GM08714 (cell line): Measurements from ENCODE around the gene PLCG1.

Experiments
- H3K4me3 ChIP-seq: fragments of 200-500 bp; sonication (Bioruptor generic); 2 replicates; pipeline ENCODE4 v1.5.1; 2014; ENCODE audit warnings: mild to moderate bottlenecking, low read length, inconsistent platforms
- ZNF274 ChIP-seq: IDR thresholded peaks from 2 replicates; pipeline ENCODE4 v1.6.1; 2012; ENCODE audit warnings: mild to moderate bottlenecking, low read depth, low read length

Gene PLCG1

DNA sequence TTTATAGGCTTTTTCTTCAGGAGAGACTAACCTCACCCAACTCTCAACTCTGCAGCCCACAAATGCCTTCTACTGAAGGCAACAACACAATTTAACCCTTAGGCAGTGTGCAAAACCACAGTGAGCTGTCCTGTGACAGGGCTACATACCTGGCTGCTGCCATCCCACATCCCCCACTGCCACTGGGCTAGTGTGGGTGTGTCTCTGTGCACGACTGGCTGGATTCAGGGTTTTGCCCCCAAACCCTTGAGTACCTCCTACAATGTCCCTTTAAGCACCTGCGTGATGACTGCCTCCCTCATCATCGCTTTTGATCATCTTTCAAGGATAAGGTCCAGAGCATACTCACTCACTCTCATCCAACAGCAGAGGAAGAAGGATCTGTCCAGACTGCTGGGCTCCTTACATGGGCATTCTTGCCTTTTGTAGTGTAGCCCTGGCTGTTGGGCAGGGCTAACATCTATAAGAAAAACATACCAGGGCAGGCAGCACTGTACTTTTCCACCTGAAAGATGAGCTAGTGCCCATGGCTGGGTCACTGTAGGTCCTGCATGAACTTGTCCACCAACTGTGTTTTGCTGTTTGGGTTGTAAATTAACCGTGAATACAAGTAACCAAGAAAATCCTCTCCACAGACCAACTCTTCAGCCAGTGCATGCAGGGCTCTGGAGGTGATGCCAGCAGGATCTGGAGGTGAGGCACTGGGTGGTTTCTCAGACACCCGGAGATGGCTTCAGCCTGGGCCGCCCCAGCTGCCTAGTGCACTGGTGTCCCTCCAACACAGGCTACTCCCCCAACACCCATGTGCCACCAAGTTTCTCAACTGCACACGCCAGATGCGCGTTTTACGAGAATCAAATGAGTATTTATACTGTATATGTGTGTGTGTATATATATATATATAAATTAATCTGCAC lies 45.2 kb downstream of the PLCG1 start:
- no peak for TF ChIP-seq ZNF274
- no peak overlapping the region for H3K4me3 ChIP-seq

DNA sequence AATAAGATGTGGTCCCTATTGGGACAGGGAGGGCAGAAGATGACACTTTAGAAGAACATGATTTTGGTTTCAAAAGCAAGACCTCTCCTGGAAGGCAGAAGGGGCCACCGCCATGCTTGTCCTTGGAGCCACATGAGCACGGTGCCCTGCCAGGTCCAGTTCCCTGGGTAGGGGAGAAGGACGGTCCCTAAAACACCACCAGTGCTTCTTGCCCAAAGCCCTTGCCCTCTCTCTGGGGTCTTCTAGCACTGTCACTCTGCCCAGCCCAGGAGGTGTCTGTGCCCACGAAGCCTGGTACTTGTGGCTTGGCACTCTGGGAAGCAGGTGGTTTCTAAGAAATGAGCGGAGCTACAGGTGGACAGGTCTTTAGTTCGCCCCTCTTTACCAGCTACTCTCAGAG lies 46.0 kb downstream of the PLCG1 start:
- no peak overlapping the region for H3K4me3 ChIP-seq
- TF ChIP-seq ZNF274, result no peak

DNA sequence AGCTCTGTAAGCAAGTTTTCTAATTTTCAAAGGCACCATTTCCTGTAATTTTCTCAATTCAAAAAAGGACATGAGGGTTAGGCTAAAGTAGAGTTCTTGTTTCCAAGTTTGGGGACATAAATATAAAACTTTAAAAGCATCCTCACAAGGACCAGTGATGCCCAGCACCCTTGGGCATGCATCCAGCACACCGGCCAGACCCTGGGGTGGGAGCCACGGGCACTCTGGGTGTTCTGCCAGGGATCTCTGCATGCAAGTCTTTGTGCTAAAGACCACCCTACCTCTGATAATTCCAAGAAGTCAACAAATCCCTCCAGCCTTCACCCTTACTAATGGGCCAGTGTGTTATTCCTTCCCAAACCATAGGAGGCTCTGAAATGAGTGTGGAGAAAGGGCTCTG lies 46.5 kb downstream of the PLCG1 start:
- TF ChIP-seq ZNF274, result no peak

DNA sequence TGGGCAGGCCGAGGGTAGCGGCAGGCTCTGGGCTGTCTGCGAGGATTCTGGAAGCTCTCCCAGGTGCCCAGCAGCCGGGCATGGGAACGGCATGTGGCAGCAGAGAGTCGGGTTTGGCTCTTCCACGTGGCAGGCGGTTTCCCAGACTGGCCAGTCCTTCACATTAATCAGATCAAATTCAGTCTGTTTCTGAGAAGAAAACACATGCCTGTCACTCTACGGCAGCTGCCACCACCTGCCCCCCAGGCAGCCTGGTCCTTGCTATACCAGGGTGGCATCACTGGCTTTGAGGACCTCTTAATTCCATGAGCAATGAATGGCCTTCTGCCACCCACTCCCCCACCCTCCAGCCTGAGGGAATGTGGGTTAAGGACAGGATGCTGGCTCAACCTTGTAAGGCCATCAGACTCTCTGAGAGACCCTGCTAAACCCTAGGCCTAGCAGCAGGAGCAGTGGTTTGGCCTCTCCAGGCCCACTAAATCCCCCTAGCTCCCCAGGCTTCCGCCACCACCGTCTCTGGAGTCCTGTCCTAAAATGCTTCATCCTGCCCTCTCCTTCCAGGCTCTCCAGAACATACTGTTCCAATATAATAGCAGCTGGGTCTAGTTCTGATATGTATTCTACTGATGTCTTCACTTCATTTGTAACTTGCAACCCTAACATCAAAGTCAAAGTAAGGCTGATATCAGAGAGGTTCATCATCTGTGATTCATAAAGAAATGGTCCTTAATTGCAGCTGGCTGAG lies 47.8 kb downstream of the PLCG1 start:
- no peak for TF ChIP-seq ZNF274
- no peak overlapping the region for H3K4me3 ChIP-seq

More for the DNA sequence above, 46.5 kb downstream of the PLCG1 start:
- no peak overlapping the region for H3K4me3 ChIP-seq

DNA sequence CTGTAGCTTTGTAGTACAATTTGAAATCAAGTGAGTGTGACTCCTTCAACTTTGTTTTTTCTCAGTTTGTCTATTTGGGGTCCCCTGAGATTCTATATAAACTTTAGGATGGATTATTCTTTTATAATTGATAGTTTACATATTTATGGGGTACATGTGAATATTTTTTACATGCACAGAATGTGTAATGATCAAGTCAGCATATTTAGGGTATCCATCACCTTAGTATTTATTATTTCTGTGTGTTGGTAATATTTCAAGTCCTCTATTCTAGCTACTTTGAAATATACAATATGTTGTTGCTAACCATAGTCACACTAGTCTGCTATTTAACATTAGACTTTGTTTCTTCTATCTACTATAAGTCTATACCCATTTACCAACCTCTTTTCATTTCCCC lies 50.3 kb downstream of the PLCG1 start:
- H3K4me3 ChIP-seq, result no peak overlapping the region
- TF ChIP-seq ZNF274, result no peak

DNA sequence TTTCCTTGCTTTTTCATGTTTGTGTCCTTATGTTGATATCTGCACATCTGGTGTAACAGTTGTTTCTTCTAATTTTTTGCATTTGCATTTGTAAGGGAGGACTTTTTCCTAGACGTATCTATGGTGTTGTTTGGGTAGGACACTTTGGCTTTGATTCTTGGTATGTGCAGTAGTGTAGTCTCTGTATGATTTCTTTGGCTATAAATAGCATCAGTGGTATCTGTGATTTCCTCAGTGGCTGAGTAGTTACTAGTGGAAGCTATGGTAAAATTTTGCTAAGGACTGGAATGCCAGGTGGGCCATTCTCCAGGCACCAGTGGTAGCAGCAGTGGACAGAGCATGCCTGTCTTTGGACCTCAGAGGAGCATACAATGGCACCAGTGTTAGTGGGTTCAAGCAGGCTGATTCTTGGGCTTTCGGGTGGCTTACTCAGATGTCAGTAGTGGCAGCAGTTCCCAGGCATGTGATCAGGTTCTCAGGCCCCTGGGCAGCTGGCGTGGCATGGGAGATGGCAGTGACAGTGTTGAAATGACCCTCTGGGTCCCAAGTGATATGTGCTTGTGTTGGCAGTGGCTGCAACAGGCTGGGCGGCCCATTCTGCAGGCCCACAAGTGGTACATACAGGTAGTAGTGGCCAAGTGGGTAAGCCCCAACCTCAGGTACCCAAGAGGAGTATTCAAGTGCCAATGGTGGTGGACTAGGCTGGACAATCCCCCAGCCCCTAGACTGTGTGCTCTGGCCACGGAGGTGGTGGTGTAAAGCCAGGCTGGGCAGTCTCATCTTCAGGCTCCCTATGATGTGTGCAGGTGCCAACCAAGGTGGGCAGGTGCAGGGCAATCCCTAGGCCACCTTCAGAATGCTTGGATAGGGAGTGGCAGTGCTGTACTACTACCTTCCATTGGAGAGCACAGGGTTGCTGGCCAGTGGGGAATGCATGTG lies 54.5 kb downstream of the PLCG1 start:
- no peak overlapping the region for H3K4me3 ChIP-seq
- TF ChIP-seq ZNF274, result no peak

DNA sequence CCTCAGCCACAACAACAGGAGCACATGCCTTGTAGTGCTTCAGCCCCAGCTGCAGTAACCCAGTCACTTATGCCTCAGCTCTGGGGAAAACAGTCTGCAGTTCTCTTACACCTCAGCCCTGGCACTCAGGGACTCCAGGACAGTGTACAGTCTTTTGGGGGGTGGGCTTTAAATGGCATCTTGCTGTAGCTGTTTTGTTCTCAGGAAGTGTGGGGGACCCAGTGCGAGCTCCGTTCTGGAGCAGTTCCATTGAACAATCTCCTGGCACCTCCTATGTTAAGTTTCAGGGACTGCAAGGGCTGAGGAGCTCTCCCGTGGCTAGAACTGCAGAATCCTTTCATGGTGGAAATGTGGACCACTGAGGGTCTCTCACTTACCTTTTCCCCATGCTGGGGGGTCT lies 55.2 kb downstream of the PLCG1 start:
- no peak overlapping the region for H3K4me3 ChIP-seq
- no peak for TF ChIP-seq ZNF274

DNA sequence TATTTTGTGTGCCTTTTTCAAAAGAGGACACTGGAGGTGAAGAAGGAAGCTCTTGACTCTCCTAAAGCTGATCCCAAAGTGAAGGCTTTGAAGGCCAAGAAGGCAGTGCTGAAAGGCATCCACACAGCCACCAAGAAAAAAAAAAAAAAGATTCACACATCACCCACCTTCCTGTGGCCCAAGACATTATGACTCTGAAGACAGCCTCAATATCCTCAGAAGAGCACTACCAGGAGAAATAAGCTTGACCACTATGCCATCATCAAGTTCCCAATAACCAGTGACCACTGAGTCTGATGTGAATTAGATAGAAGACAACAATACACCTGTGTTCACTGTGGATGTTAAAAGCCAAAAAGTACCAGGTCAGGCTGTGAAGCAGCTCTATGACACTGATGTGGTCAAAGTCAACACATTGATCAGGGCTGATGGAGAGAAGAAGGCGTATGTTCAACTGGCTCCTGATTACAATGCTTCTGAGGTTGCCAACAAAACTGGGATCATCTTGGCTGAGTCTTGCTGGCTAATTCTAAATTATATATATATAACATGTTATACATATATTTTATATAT lies 59.4 kb downstream of the PLCG1 start:
- H3K4me3 ChIP-seq, result no peak overlapping the region
- no peak for TF ChIP-seq ZNF274

DNA sequence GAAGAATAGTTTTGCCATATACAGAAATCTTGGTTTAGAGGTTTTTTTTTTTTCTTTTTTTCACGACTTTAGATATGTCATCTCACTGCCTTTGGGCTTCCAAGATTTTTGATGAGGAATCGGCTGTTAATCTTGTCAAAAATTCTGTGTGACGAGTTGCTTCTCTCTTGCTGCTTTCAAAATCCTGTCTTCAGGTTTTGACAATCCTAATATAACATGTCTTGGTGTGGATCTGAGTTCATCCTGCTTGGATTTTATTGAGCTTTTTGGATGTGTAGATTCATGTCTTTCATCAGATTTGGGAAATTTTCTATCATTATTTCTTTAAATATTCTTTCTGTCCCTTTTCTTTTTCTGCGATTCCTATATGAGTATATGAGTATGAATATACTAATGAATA lies 61.1 kb downstream of the PLCG1 start:
- H3K4me3 ChIP-seq, result no peak overlapping the region
- TF ChIP-seq ZNF274, result no peak

DNA sequence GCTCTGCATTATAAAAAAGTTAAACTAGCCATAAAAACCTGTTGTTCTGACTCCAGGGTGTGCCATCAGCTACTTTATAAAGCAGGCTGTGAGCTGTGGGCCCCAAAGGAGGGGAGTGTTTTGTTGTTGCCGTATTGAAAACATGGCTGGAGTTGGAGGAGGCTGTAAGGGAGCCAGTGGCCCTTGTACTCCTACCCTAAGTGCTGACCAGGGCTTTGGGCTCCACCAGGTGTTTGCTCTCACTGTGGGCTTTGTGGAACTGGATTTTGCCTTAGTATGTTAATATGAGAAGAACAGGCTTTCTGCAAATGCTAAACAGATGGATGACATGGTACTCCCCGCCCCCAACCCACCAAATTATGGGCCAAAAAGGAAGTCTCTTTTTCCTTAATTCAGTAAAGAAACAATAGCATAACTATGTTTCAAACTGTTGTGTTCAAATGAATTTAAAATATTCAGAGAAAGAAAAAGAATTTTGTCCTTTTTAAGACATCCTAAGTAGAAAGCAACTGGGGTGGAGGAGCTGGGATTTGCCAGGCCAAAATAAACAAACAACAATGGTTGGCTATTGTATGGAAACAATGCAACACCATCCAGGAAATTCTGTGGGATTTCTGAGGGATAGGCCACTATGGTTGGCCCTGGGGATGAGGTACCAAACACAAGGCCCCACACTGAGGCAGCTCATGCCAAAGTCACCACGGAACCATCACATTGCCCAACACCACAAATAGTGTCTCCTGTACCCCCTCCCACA lies 63.3 kb downstream of the PLCG1 start:
- TF ChIP-seq ZNF274, result no peak
- H3K4me3 ChIP-seq, result no peak overlapping the region

DNA sequence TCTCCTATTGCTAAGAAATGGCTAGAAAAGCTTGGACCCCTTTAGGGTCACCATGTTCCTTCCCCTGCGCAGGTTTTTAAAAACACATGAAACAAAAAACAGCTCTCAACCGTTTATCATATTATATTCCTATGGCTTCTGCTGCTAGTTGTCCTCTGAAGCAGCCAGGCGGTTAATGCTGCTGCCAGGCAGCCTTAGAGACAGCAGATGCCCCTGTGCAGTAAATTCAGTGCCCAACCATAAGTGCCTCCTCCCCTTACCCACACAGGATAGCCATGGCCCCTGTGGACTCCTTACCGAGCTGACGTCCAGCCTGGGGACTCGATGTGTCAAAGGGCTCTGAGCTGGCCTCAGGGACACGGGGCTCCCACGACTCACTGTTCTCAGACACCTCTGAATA lies 64.4 kb downstream of the PLCG1 start:
- no peak overlapping the region for H3K4me3 ChIP-seq
- no peak for TF ChIP-seq ZNF274

DNA sequence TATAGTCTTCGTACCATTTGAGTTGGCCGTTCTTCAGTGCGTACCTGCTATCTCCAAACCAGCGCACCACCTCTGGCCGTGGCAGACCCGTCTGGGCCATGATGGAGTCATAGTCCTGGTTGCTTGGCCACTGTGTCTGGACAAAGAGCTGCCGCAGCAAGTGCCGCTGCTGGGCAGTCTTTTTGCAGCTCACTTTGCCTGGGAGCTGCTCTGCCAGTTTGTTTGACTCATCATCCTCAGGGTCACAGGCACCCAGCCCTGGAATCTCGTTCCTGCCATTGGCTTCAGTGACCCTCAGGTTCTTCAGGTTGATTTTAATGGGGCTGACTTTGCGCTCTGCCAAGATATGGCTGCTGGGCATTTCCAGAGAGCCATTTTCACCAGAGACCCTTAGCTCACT lies 65.1 kb downstream of the PLCG1 start:
- no peak for TF ChIP-seq ZNF274
- H3K4me3 ChIP-seq, result no peak overlapping the region

DNA sequence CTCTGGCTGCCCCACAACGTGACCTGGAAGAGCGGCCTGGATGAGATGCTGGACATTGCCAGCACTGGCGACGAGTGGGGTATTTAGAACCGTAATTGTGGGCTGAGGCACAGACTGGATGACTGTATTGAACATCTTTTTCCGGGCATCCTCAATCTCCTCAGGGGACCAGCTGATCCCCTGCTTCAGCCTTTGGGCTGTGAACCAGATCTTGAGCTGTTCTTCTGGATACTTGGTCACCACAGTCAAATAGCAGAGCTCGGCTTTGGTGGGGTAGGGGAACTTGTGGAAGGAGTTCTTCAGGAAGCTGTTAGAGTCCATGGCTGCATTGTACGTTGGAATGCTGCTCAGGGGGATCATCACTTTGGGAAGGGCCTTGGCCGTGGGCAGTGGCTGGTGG lies 66.3 kb downstream of the PLCG1 start:
- no peak for TF ChIP-seq ZNF274
- no peak overlapping the region for H3K4me3 ChIP-seq
